UCSD-AML1 (cell line): ENCODE data around the gene UBE2E2.

Source experiments
- DNase-seq: peaks from one replicate; lab custom pipeline; 2025; ENCODE audit not compliant: unreplicated experiment; lab: John Stamatoyannopoulos, UW

The UBE2E2 gene

DNA sequence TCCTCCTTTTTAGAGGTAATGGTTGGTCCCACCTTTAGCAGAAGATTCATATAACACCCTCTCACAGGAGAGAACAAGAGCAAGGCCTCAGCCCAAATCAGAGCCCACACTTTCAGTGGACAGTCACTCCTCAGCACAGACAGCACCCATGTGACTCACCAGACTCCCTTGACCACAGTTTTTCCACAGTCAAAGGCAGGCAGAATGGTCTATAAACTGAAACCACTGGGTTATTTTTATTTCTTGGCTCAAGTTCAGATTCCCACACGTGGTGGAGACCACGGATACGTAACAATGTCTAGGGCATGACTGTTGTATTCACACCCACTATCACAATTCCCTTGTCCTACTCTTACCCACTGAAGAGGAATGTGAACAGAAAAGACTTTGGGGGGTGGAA is 364.8 kb downstream of the UBE2E2 start:
- DNase-seq = no peak

- no peak for DNase-seq
Measured at GRCh38 chr3:23573827-23574226, 370.7 kb downstream of the UBE2E2 start.

- no peak for DNase-seq
Measured at GRCh38 chr3:23574822-23575315, 371.7 kb downstream of the UBE2E2 start.

DNA sequence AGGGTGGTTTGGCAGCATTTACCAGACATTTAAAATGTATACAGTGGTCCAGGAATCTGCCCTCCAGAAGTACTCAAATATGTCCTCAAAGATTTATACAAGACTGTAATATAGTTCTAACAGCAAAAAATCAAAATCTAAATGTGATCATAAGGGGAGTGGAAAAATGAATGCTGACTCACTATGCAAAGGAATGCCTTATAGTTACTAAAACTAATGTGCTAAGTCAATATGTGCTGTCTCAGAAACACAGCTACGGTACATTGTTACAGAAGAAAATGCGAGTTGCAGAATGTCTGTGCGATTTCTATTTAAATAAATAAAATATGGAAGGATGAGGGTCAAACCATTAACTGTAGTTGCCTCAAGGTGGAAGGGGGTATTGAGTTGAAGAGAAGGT is 372.6 kb downstream of the UBE2E2 start:
- no peak for DNase-seq

- no peak for DNase-seq
Measured at GRCh38 chr3:23576379-23576959, 373.3 kb downstream of the UBE2E2 start.

DNA sequence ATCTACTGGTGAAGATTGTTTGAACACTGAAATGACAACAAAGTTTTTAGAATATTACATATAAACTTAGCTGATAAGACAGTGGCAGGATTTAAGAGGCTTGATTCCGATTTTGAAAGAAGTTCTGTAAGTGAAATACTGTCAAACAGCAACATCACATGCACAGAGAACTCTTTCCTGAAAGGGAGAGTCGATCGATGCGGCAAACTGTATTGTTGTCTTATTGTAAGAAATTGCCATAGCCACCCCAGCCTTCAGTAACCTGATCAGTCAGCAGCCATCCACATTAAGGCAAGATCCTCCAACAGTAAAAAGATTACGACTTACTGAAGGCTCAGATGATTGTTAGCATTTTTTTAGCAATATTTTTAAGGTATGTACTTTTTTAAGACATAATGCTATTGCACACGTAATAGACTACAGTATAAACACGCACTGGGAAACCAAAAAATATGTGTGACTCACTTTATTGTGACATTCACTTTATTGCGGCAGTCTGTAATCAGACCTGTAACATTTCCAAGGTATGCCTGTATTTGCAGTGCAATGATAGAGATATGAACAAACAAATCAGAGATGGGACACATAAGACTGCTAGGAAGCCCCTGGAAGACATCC is 377.1 kb downstream of the UBE2E2 start:
- DNase-seq = no peak

- DNase-seq = no peak
Measured at GRCh38 chr3:23583980-23584740, 381.0 kb downstream of the UBE2E2 start.

GRCh38 chr3:23587513-23587912 is 384.4 kb downstream of the UBE2E2 start:
- no peak for DNase-seq

- no peak for DNase-seq
Measured at GRCh38 chr3:23588547-23588946, 385.4 kb downstream of the UBE2E2 start.

GRCh38 chr3:23589602-23590001 is 386.5 kb downstream of the UBE2E2 start:
- no peak for DNase-seq

- no peak for DNase-seq
Measured at GRCh38 chr3:23590424-23591273, 387.5 kb downstream of the UBE2E2 start.

DNA sequence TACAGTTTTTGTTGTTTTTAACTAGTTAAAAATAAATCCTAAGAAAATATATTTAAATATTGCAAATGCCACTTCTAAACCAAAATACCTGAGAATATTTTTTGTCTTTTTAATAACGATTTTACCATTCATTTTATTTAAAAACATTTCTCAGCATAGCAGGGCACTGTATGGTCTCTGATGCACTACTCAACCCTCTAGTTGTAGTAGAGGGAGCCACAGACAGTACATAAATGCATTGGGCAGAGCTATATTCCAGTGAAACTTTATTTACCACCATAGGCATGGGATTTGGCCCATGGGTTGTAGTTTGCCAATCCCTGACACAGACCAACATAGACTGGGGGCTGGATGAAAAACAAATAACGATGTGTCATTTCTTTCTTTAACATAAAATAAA is 388.2 kb downstream of the UBE2E2 start:
- DNase-seq = no peak

GRCh38 chr3:23592961-23593931 is 390.1 kb downstream of the UBE2E2 start:
- no peak for DNase-seq

GRCh38 chr3:23594066-23594465 is 390.9 kb downstream of the UBE2E2 start:
- DNase-seq = no peak

- DNase-seq = no peak
Measured at GRCh38 chr3:23594894-23595670, 392.0 kb downstream of the UBE2E2 start.

- DNase-seq = no peak
Measured at GRCh38 chr3:23595851-23596250, 392.7 kb downstream of the UBE2E2 start.

GRCh38 chr3:23600167-23600871 is 397.2 kb downstream of the UBE2E2 start:
- DNase-seq = no peak

DNA sequence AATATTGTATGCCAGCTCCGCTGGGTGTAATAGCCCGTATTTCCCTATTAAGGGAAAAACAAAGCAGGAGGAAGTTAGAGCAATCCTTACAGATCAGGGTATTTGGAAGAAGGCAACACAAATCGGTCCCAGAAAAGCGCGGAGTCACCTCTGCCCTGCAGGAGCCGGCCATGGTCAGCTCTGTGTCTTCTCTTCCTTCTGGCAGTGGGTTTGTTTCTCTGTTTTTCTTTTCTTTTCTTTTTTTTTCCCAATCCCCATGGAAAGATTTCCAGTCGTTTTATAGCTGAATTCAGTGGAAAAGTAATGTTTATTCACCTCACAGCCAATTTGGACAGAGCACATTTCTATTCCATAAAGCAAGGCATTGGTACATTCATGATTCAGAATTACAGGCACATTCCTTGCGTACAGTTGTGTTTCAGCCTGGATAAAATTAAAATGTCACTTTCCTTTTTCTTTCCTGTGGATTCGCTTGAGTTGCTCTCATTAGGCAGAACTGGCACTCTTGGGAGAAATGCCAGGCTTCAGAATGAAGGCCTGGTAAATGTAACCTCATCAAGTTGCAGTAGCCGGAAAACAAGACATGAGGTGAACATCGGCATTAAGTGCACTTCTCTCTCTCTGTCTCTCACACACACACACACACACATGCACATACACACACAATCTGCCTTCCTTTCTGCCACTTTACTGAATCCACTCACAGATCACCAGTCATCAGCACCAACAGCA is 398.1 kb downstream of the UBE2E2 start:
- no peak for DNase-seq
